H9 (cell line): ENCODE measurements around the gene DERA. TPM values are rescaled to one million over a fixed set of nuclear protein-coding genes. Genes with fewer than 3 reads are reported as not detected.

Source experiments
- DNase-seq: peaks from one replicate; pipeline ENCODE4 v3.0.0-alpha.2; 2017
- H2AFZ ChIP-seq: one replicate; pipeline ENCODE4 v1.6.1; 2013; ENCODE audit warnings: mild to moderate bottlenecking, low read length, control low read depth, moderate library complexity
- H2AK5ac ChIP-seq: 2 replicates; pipeline ENCODE4 v1.6.1; 2013; ENCODE audit warnings: low read length, control low read depth, mixed read lengths; ENCODE audit not compliant: insufficient read length
- H2BK120ac ChIP-seq: one replicate; pipeline ENCODE4 v1.6.1; 2013; ENCODE audit warnings: low read depth, mild to moderate bottlenecking, low read length, control low read depth, inconsistent platforms; ENCODE audit not compliant: poor library complexity, severe bottlenecking
- H2BK12ac ChIP-seq: 2 replicates; pipeline ENCODE4 v1.6.1; 2013; ENCODE audit warnings: low read length, control low read depth, mixed read lengths, low read depth; ENCODE audit not compliant: insufficient read length
- H2BK15ac ChIP-seq: 2 replicates; pipeline ENCODE4 v1.6.1; 2013; ENCODE audit warnings: low read depth, low read length, control low read depth
- H2BK20ac ChIP-seq: one replicate; pipeline ENCODE4 v1.6.1; 2013; ENCODE audit warnings: low read depth, mild to moderate bottlenecking, low read length, control low read depth, inconsistent platforms; ENCODE audit not compliant: poor library complexity, severe bottlenecking
- H2BK5ac ChIP-seq: 2 replicates; pipeline ENCODE4 v1.6.1; 2013; ENCODE audit warnings: low read length, control low read depth, mixed read lengths; ENCODE audit not compliant: insufficient read length
- H3K14ac ChIP-seq: 2 replicates; pipeline ENCODE4 v1.6.1; 2013; ENCODE audit warnings: low read length, control low read depth; ENCODE audit not compliant: insufficient read depth
- H3K18ac ChIP-seq: 2 replicates; pipeline ENCODE4 v1.6.1; 2013; ENCODE audit warnings: low read depth, mild to moderate bottlenecking, mixed read lengths, low read length, control low read depth; ENCODE audit not compliant: insufficient read length
- H3K23ac ChIP-seq: 2 replicates; pipeline ENCODE4 v1.6.1; 2013; ENCODE audit warnings: low read length, control low read depth, mixed read lengths, low read depth; ENCODE audit not compliant: insufficient read length
- H3K23me2 ChIP-seq: 2 replicates; pipeline ENCODE4 v1.6.1; 2013; ENCODE audit warnings: low read depth, mild to moderate bottlenecking, mixed read lengths, low read length, control low read depth; ENCODE audit not compliant: insufficient read length, poor library complexity, severe bottlenecking
- H3K27ac ChIP-seq: 2 replicates; pipeline ENCODE4 v1.5.1; 2013; ENCODE audit warnings: low read length, control low read depth, mixed read lengths, low read depth; ENCODE audit not compliant: insufficient read length
- H3K27me3 ChIP-seq: 2 replicates; pipeline ENCODE4 v1.6.1; 2013; ENCODE audit warnings: low read length, control low read depth, inconsistent platforms; ENCODE audit not compliant: insufficient read depth
- H3K4ac ChIP-seq: 2 replicates; pipeline ENCODE4 v1.6.1; 2013; ENCODE audit warnings: low read depth, mild to moderate bottlenecking, control low read depth, inconsistent platforms, low read length, moderate library complexity
- H3K4me1 ChIP-seq: 2 replicates; pipeline ENCODE4 v1.6.1; 2013; ENCODE audit warnings: low read length, control low read depth, inconsistent platforms; ENCODE audit not compliant: insufficient read depth
- H3K4me2 ChIP-seq: 2 replicates; pipeline ENCODE4 v1.6.1; 2013; ENCODE audit warnings: low read length, control low read depth, mixed read lengths; ENCODE audit not compliant: insufficient read length, insufficient read depth
- H3K56ac ChIP-seq: 2 replicates; pipeline ENCODE4 v1.6.1; 2013; ENCODE audit warnings: low read depth, mild to moderate bottlenecking, mixed read lengths, low read length, control low read depth; ENCODE audit not compliant: insufficient read length
- H3K79me1 ChIP-seq: 2 replicates; pipeline ENCODE4 v1.6.1; 2013; ENCODE audit warnings: low read depth, mild to moderate bottlenecking, moderate library complexity, low read length, control low read depth, inconsistent platforms; ENCODE audit not compliant: insufficient read depth, poor library complexity, severe bottlenecking
- H3K79me2 ChIP-seq: 2 replicates; pipeline ENCODE4 v1.6.1; 2013; ENCODE audit warnings: low read length, control low read depth, inconsistent platforms; ENCODE audit not compliant: insufficient read depth
- H3K9ac ChIP-seq: 2 replicates; pipeline ENCODE4 v1.6.1; 2013; ENCODE audit warnings: low read length, control low read depth, mixed read lengths; ENCODE audit not compliant: insufficient read length; ENCODE audit errors: extremely low read depth
- H3K9me3 ChIP-seq: one replicate; pipeline ENCODE4 v1.6.1; 2013; ENCODE audit warnings: low read depth, low read length, inconsistent platforms; ENCODE audit not compliant: control insufficient read depth
- H3T11ph ChIP-seq: one replicate; pipeline ENCODE4 v1.6.1; 2013; ENCODE audit warnings: mild to moderate bottlenecking, low read length, control low read depth, inconsistent platforms
- H4K20me1 ChIP-seq: one replicate; pipeline ENCODE4 v1.6.1; 2013; ENCODE audit not compliant: control insufficient read depth, insufficient read length, insufficient read depth
- H4K5ac ChIP-seq: 2 replicates; pipeline ENCODE4 v1.6.1; 2013; ENCODE audit warnings: low read depth, mild to moderate bottlenecking, mixed read lengths, low read length, control low read depth; ENCODE audit not compliant: insufficient read length
- H4K8ac ChIP-seq: replicated peaks from 2 replicates; pipeline ENCODE4 v1.6.1; 2013; ENCODE audit warnings: low read length, control low read depth, mixed read lengths, low read depth; ENCODE audit not compliant: insufficient read length
- H4K91ac ChIP-seq: 2 replicates; pipeline ENCODE4 v1.6.1; 2013; ENCODE audit warnings: low read depth, mild to moderate bottlenecking, moderate library complexity, mixed read lengths, low read length, control low read depth; ENCODE audit not compliant: insufficient read length
- H3K27ac Mint-ChIP-seq, 3 experiments: 2 replicates in 2 of 3; 3 replicates in 1 of 3; pipeline ENCODE4 v1.8.0; 2020 to 2021; ENCODE audit warnings: mixed read lengths in 3 of 3, mild to moderate bottlenecking in 1 of 3, moderate library complexity in 1 of 3
- H3K27me3 Mint-ChIP-seq: 2 replicates; pipeline ENCODE4 v1.8.0; 2021; ENCODE audit warnings: low read depth, mild to moderate bottlenecking, moderate library complexity, mixed read lengths
- H3K36me3 Mint-ChIP-seq, 3 experiments: 2 replicates in 2 of 3; 3 replicates in 1 of 3; pipeline ENCODE4 v1.8.0; 2020 to 2021; ENCODE audit warnings: low read depth in 3 of 3, mixed read lengths in 3 of 3; ENCODE audit not compliant: insufficient read depth in 1 of 3
- H3K4me1 Mint-ChIP-seq, 2 experiments: 2 replicates each; pipeline ENCODE4 v1.8.0; 2020; ENCODE audit warnings: mixed read lengths in 2 of 2
- H3K4me3 Mint-ChIP-seq, 2 experiments: 2 replicates in 1 of 2; 3 replicates in 1 of 2; pipeline ENCODE4 v1.8.0; 2020 to 2021; ENCODE audit warnings: mild to moderate bottlenecking in 2 of 2, mixed read lengths in 2 of 2, moderate library complexity in 1 of 2
- H3K9me3 Mint-ChIP-seq, 2 experiments: 2 replicates in 1 of 2; 3 replicates in 1 of 2; pipeline ENCODE4 v1.8.0; 2020; ENCODE audit warnings: mild to moderate bottlenecking in 2 of 2, mixed read lengths in 2 of 2, moderate library complexity in 1 of 2
- WGBS: extraction: QIAGEN DNeasy Blood & Tissue Kit; methylation state at CpG from one replicate; pipeline ENCODE4 v1.1.7; 2013; ENCODE audit warnings: missing lambda C conversion rate, low lambda C conversion rate, mixed read lengths; ENCODE audit not compliant: insufficient read length; ENCODE audit errors: extremely low coverage; 5-methylcytosine and 5-hydroxymethylcytosine counted together
- total RNA-seq: library from RNA; stranded (reverse); gene quantifications from 2 replicates; pipeline ENCODE4 v1.2.1, GENCODE V29; 2021
- TF ChIP-seq, protein P1 (sequence below): fragments of 200-600 bp; sonication (generic); conservative IDR thresholded peaks from 3 replicates; pipeline ENCODE4 v1.8.0; 2021; ENCODE audit warnings: antibody characterized with exemption, mild to moderate bottlenecking

Gene DERA
- total RNA-seq, 1 experiment from 2014 or later, result 20.9 TPM

DNA sequence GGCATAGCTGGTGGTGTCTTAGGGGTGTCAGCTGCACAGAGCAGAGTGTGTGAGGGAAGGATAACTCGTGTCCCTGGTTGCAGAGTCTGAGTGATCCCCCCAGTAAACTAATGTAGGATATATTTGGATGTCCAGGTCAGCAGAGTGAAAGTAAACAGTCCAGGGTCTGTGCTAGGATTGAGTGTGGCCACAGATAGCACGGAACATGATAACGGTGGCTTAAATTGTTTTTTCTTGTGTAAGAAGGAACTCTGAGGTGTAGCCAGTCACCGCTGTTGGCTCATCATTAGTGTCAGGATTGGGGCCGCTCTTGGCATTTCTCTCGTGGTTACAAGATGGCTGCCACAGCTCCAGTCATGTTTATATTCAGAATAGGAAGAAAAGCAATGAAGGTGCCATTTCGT, 97.3 kb downstream of the DERA start:
- Histone ChIP-seq H3K18ac (no peak overlapping the region), H2AFZ (no peak overlapping the region), H4K91ac (no peak overlapping the region), H4K20me1 (no peaks in the 10 kb centered on the region), H2BK15ac (no peak overlapping the region), H3K4ac (no peak overlapping the region), H4K8ac (no peak overlapping the region), H3K27ac (no peak overlapping the region), H3K14ac (no peak overlapping the region), H3K4me1 (no peaks in the 10 kb centered on the region), H2AK5ac (no peak overlapping the region), H3T11ph (no peak overlapping the region), H3K9me3 (no peaks in the 10 kb centered on the region), H2BK120ac (no peak overlapping the region), H3K79me1 (no peaks in the 10 kb centered on the region), H3K23ac (no peak overlapping the region), H3K27me3 (no peaks in the 10 kb centered on the region), H3K23me2 (no peaks in the 10 kb centered on the region), H3K79me2 (no peaks in the 10 kb centered on the region), H3K56ac (no peak overlapping the region), H3K4me2 (no peak overlapping the region), H2BK12ac (no peak overlapping the region), H2BK20ac (no peak overlapping the region), H2BK5ac (no peak overlapping the region), H3K9ac (no peak overlapping the region), H4K5ac (no peak overlapping the region)
- no peak for DNase-seq
- no CpG with 5 or more reads among the region's 7 CpGs for WGBS
- Mint-ChIP-seq H3K9me3 (peaks cover 6 to 7% of the 10 kb centered on the region in 2 experiments), H3K36me3 (peaks cover 5 to 11% (median 5%) of the 10 kb centered on the region in 3 experiments), H3K4me3 (no peak overlapping the region), H3K27me3 (no peaks in the 10 kb centered on the region), H3K27ac (no peak overlapping the region; a peak in 2 of 7 replicates), H3K4me1 (peaks cover 0 to 8% of the 10 kb centered on the region in 2 experiments; a peak in 1 of 4 replicates)
- TF ChIP-seq, protein P1, sequence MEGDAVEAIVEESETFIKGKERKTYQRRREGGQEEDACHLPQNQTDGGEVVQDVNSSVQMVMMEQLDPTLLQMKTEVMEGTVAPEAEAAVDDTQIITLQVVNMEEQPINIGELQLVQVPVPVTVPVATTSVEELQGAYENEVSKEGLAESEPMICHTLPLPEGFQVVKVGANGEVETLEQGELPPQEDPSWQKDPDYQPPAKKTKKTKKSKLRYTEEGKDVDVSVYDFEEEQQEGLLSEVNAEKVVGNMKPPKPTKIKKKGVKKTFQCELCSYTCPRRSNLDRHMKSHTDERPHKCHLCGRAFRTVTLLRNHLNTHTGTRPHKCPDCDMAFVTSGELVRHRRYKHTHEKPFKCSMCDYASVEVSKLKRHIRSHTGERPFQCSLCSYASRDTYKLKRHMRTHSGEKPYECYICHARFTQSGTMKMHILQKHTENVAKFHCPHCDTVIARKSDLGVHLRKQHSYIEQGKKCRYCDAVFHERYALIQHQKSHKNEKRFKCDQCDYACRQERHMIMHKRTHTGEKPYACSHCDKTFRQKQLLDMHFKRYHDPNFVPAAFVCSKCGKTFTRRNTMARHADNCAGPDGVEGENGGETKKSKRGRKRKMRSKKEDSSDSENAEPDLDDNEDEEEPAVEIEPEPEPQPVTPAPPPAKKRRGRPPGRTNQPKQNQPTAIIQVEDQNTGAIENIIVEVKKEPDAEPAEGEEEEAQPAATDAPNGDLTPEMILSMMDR, result no peak
